Measurements from ENCODE around the gene RSBN1.
"Not testable (repeated sequence)": the region's sequence is repeated elsewhere in the genome, so short reads cannot be mapped to it uniquely, and the experiment has no call there.

Gene RSBN1

DNA sequence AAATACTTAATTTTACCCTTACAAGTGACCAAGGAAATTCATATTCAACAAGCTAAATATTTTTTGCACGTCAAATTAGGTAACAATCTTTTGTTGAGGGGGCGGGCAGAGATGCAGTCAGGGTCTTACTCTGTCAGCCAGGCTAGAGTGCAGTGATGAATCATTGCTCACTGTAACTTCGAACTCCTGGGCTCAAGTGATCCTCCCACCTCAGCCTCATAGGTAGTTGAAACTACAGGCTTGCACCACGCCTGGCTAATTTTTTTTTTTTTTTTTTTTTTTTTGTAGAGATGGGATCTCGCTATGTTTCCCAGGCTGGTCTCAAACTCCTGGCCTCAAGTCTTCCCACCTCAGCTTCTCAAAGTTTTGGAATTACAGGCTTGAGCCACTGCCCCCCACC, 79.5 kb downstream of the RSBN1 start:
- no peak for DNase-seq

- no peak for DNase-seq
These were observed 91.3 kb downstream of the RSBN1 start for GRCh38 chr1:113721010-113721409.

- DNase-seq: not testable (repeated sequence)
These were observed 93.7 kb downstream of the RSBN1 start for GRCh38 chr1:113718621-113719020.

DNA sequence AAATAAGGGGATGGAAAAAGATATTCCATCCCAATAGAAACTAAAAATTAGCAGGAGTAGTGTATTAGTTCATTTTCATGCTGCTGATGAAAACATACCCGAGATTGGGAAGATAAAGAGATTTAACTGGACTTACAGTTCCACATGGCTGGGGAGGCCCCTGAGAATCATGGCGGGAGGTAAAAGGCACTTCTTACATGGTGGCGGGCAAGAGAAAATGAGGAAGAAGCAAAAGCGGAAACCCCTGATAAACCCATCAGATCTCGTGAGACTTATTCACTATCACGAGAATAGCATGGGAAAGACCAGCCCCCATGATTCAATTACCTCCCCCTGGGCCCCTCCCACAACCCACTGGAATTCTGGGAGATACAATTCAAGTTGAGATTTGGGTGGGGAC, 94.8 kb downstream of the RSBN1 start:
- DNase-seq: not testable (repeated sequence)

DNA sequence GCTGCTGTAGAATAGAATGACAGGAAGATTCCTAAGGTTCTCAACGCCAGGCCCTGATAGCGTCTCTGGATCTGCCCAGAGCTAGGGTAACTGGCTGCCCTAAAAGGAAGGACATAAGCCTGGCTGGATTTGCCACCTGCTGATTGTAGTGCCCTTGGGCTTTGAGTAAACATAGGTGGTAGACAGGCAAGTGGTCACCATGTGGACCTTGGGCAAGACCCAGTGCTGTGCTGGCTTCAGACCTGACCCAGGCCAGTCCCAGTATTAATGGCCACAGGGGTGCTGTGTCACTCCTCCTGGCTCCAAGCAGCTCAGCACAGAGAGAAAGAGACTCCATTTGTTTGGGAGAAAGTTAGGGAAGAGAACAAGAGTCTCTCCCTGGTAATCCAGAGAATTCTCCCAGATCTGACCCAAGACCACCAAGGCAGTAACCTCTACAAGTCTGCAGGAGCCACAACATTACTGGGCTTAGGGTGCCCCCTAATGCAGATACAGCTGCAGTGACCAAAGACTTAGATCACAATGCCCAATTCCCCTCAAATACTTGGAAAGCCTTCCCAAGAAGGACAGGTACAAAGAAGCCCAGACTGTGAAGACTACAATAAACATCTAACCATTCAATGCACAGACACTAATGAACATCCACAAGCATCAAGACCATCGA, 97.5 kb downstream of the RSBN1 start:
- DNase-seq: no peak

All from activated CD8-positive, alpha-beta memory T cell treated with anti-CD3 and anti-CD28 coated beads, Interleukin-2, amount 50 U/mL, for 4 hours (primary cell).